Measurements from ENCODE around the gene TOP1. TPM values are rescaled to one million over a fixed set of nuclear protein-coding genes. Genes with fewer than 3 reads are reported as not detected.

TOP1 gene
- polyA plus RNA-seq, 1 of the 3 experiments (the other 2 are of a cell fraction): 11.9 TPM

DNA sequence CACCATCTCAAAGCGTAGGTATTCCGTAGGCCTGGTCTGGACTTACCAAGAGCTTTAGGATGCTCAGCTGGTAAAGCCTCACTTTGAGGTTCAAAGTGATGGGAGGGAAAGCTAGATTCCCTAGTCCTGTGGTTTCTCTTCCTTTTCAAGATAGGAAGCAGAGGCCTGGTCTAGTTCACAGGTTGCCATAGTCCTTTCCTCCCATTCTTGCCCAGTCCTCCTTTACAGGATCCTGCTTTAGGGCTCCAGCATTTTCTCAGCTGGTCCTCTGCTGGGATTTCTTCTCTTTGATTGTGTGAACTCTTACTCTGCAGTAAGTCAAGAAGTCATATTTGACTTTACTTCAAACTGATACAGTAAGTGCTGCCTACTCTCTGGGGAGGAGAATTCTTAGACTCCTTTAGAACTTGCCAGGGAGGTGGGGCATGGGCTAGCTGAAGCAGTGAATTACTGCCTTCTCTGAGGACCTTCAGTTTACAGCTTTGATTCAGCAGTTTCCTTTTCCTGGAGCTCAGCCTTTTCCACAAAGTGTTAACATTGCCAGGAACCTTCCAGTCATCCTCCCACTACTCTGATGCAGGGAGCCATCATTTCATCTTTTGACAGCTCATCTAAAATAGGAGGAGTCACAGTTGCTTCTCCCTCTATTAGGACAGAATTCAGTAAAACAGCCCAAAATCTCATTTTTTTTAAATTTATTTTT lies 65.9 kb downstream of the TOP1 start:
- H4K20me1 ChIP-seq (ENCODE audit: insufficient read depth): no peaks in the 10 kb centered on the region
- peaks cover 64 to 71% of the 10 kb centered on the region in 2 experiments for H3K36me3 ChIP-seq (replicated peaks in 1 of 2; ENCODE audit: control insufficient read depth in 1 of 2, insufficient read depth in 2 of 2, low read length in 1 of 2)
- peaks cover 14% of the 10 kb centered on the region; the same call in 1 of the 2 replicates for H3K79me2 ChIP-seq (ENCODE audit: insufficient read depth)
- H3K27me3 ChIP-seq (ENCODE audit: insufficient read depth): no peaks in the 10 kb centered on the region
- no peaks in the 10 kb centered on the region for H3K9me2 ChIP-seq
- H2AFZ ChIP-seq (ENCODE audit: low read depth): no peak overlapping the region
- TF ChIP-seq JUND (IDR thresholded peaks at IDR 0.05): no peak
- no peak for TF ChIP-seq POLR2AphosphoS5 (IDR thresholded peaks at IDR 0.05; ENCODE audit: low read depth, low read length)
- no peak for TF ChIP-seq GABPA (IDR thresholded peaks at IDR 0.05; ENCODE audit: low read depth)
- TF ChIP-seq USF1 (IDR thresholded peaks at IDR 0.05; ENCODE audit: borderline replicate concordance, low read depth): no peak
- TF ChIP-seq TEAD4 (IDR thresholded peaks at IDR 0.05; ENCODE audit: borderline replicate concordance, insufficient read depth): no peak
- TF ChIP-seq MAX (IDR thresholded peaks at IDR 0.05; ENCODE audit: low read depth): no peak
- no peak overlapping the region for H3K4me2 ChIP-seq
- H3K4me1 ChIP-seq (ENCODE audit: control insufficient read depth in 1 of 2, insufficient read depth in 2 of 2, low read depth in 1 of 2, low read length in 1 of 2): peaks cover 9 to 11% of the 10 kb centered on the region in 2 experiments
- ChIA-PET CTCF (interaction anchor here (0.6 to 6.2 kb wide), 32 partner anchors 9 to 245 kb away, joined by 3 to 87 read pairs (median 4); partner anchors contain the start of gene LPIN3), POLR2A (interaction anchor here (1.6 kb wide), 1 partner anchor 104 kb away, joined by 5 read pairs; no protein-coding TSS in a partner anchor)
- H3K9ac ChIP-seq: no peak overlapping the region
- H3K9me3 ChIP-seq: no peaks in the 10 kb centered on the region
- peaks cover 10% of the 10 kb centered on the region for H3F3A ChIP-seq (replicated peaks; ENCODE audit: insufficient read depth)
- no peak for DNase-seq
- WGBS (ENCODE audit: low lambda C conversion rate): 100% methylated on average over 2 of the region's 2 CpGs
- H3K4me3 ChIP-seq (ENCODE audit: low read depth in 2 of 2, low read length in 1 of 2): no peak overlapping the region
- peak overlapping the region; percentile 36 to 37; a peak in 1 of 4 replicates for H3K27ac ChIP-seq (ENCODE audit: low read depth in 2 of 2, low read length in 1 of 2)

GRCh38 chr20:41095110-41095969 lies 66.7 kb downstream of the TOP1 start:
- H3K4me3 ChIP-seq (ENCODE audit: low read depth in 2 of 2, low read length in 1 of 2): no peak overlapping the region
- H3K4me1 ChIP-seq (ENCODE audit: control insufficient read depth in 1 of 2, insufficient read depth in 2 of 2, low read depth in 1 of 2, low read length in 1 of 2): peaks cover 9 to 12% of the 10 kb centered on the region in 2 experiments
- DNase-seq: peak; percentile 58
- H3F3A ChIP-seq (replicated peaks; ENCODE audit: insufficient read depth): peaks cover 9% of the 10 kb centered on the region
- 41% methylated on average over 7 of the region's 7 CpGs for WGBS (ENCODE audit: low lambda C conversion rate)
- CTCF ChIA-PET: interaction anchor here (0.6 to 6.2 kb wide), 36 partner anchors 9 to 380 kb away, joined by 3 to 87 read pairs (median 4); partner anchors contain the start of gene LPIN3
- H2AFZ ChIP-seq (ENCODE audit: low read depth): no peak overlapping the region
- POLR2A ChIA-PET: interaction anchor here (0.6 to 1.6 kb wide), 2 partner anchors 103 to 105 kb away, joined by 4 to 5 read pairs; no protein-coding TSS in a partner anchor
- H3K79me2 ChIP-seq (ENCODE audit: insufficient read depth): 0 out of 2 replicates have a peak, but pooled peaks cover 10% of the 10 kb centered on the region
- H3K4me2 ChIP-seq: no peak overlapping the region
- no peaks in the 10 kb centered on the region for H3K27me3 ChIP-seq (ENCODE audit: insufficient read depth)
- H3K27ac ChIP-seq (ENCODE audit: low read depth in 2 of 2, low read length in 1 of 2): no peak overlapping the region
- H4K20me1 ChIP-seq (ENCODE audit: insufficient read depth): no peaks in the 10 kb centered on the region
- no peak overlapping the region for H3K9ac ChIP-seq
- H3K36me3 ChIP-seq (replicated peaks in 1 of 2; ENCODE audit: control insufficient read depth in 1 of 2, insufficient read depth in 2 of 2, low read length in 1 of 2): peaks cover 72 to 74% of the 10 kb centered on the region in 2 experiments
- TF ChIP-seq GABPA (IDR thresholded peaks at IDR 0.05; ENCODE audit: low read depth): no peak
- peak; percentile 96 for TF ChIP-seq CTCF (IDR thresholded peaks at IDR 0.05)
- TF ChIP-seq RAD21 (IDR thresholded peaks at IDR 0.05; ENCODE audit: low read length): peak; percentile 89
- peak; percentile 93 for TF ChIP-seq SMC3 (IDR thresholded peaks at IDR 0.05; ENCODE audit: low read depth, low read length)
- H3K9me2 ChIP-seq: no peaks in the 10 kb centered on the region
- H3K9me3 ChIP-seq: no peaks in the 10 kb centered on the region
